HG03457 (cell line): ENCODE data around the gene DPH6.
"Not testable (repeated sequence)": the region's sequence is repeated elsewhere in the genome, so short reads cannot be mapped to it uniquely, and the experiment has no call there.

Source experiments
- ATAC-seq: cut with Tn5 transposase; IDR thresholded peaks from one replicate; pipeline ENCODE4 v1.9.1; 2021; ENCODE audit warnings: moderate number of reproducible peaks; ENCODE audit not compliant: unreplicated experiment

Gene DPH6

DNA sequence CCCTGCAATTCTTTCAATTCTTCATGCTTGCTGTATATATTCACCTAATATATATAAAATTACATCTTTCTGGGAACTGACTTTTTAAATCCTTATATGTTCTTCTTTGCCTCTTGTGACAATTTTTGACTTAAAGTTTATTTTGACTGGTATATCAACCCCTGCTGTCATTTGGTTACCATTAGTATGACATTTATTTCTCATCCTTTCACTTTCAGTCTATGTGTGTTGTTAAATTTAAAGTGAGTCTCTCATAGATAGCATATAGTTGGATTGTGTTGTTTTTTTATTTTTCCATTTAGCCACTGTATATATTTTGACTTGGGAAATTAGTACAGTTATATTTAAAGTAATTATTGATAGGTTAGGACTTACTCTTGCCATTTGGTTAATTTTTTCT, 194.9 kb downstream of the DPH6 start:
- no peak for ATAC-seq

DNA sequence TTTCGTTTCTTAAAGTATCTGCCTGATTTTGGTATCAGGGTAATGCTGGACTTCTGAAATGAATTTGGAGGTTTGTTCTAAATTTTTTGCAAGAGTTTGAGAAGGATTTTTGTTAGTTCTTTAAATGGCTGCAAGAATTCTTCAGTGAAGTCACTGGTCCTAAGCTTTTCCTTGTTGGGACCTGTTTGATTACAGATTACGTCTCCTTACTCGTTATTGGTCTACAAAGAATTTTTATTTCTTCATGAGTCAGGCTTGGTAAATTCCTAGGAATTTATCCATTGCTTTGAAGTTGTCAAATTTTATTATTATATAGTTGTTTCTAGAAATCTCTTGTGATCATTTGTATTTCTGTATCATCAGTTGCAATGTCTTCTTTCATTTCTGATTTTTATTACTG, 196.0 kb downstream of the DPH6 start:
- no peak for ATAC-seq

DNA sequence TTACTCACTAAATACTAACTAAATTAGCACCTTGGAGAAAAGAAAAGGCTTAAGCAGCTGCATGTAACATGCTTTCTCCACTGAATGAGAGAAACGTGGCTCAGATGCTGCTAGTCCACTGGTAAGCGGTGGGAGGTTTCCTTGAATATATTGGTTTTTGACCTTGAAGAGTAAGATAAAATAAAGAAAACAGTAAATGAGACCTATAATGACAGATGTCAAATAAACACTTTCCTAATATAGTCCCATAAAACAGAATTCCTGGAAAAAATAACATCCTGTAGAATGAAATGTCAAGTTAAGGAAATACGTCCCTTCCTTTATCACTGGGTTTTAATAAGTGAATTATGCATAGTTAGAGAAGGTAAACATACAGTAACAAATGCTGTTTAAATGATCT, 215.0 kb downstream of the DPH6 start:
- no peak for ATAC-seq

DNA sequence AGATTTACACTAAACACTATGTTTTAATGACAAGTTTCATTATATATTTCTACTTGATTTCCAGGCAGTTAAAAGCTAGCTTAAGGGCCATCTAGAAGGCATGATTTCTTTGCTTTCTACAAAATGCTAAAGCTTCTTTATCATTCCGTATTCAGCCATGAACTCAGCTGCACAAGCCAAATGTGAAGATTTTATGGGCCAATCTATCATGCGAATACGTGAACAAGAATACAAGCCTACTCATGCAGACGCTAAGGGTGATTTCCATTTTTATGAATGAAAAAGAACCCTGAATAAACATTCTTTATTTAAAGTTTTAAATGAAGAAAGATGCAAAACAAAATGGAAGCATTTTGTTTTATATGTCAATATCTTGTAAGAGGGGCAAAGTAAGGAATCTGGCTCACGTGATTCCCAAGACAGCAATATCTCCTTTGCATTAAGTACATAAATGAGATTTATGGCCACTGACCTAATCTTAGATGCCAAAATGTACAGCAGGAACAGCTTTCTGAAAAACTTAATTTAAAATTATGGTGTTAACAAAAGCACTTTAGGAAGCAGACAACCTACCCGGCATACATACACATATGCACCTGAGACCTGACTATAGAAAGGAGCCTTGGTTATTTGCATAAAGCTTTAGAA, 215.8 kb downstream of the DPH6 start:
- ATAC-seq, result no peak

DNA sequence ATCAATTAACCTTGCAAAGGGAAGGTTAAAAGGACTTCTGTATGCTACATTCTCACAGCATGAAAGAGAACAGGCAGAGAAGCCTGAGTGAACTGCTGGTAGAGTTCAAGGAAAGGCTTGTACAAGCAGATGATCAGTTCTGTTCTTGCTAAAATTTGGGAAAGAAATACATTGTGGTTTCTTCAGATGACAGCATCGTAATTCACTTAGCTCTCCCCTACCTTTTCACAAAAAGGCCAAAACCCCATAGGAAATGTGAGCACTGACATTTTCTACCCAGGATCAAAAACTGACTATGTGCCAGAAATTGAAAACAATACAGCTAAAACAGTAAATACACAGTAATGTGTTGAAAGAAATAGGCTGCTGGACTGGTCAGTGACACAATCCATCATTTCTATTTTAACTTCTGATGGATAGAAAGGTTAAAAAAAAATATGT, 216.4 kb downstream of the DPH6 start:
- no peak for ATAC-seq

DNA sequence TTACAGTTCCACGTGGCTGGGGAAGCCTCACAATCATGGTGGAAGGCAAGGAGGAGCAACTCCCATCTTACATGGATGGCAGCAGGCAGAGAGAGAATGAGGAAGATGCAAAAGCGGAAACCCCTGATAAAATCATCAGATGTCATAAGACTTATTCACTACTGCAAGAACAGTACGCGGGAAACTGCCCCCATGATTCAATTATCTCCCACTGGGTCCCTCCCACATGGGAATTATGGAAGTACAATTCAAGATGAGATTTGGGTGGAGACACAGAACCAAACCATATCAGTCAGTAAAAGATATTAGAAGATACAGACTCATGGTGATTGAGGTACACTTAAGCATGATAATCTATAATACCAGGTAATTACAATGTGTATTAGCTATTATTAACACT, 217.1 kb downstream of the DPH6 start:
- not testable (repeated sequence) for ATAC-seq

DNA sequence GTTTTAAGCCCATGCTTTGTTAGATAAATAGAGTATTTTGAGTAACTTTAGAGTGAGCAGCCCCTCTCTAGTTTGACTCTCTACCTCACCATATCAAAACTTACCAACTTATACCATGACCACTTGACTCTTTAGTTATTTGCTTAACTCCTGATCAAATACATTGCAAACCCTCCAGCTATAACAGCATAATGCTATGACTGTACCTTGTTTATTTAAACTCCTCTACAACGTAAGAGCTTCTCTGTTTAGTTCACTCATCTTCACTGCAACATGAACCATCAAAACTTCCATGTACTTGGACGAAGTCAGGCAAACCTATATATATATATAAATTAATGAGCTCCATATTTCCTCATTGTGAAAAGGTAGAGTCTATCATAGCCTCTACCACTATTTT, 218.2 kb downstream of the DPH6 start:
- no peak for ATAC-seq

DNA sequence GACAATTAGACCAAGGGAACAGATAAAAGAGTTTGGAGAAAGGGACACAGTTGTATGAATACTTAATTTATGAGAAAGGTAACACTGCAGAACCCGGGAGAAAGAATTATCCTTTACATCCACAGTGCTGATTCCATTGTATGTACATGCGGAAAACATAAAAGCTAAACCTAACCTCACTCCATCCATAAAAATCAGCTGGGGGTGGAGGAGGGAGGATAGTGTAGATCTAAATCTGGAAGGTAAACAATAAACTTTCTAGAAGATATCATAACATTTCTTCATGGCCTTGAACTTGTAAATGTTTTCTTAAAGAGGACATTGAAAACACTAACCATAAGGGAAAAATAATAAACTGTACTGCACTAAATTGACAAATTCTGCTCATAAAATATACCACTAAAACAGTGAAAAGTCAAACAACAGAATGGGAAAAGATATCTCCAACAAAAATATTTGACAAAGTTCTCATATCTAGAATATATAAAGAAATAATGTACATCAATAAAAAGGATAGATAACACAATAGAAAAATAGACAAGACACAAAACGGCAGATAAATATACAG, 220.5 kb downstream of the DPH6 start:
- no peak for ATAC-seq

DNA sequence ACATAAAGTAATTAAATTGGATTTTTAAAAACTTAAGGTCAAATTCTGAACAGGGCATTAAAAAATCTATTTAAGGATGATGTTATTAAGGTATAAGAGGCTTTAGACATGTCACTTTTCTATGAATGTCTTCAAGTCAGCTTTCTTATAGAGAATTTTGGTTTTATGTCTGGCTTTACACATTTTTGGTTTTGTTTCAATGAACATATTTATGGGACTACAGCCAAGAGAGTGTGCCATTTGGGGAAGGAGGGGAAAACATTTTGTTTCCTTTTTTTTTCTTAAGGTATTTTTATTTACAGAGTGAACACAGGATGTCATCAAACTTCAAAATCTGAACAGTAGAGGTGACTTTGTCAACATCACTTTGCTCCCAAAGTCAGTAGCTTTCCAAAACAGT, 222.8 kb downstream of the DPH6 start:
- no peak for ATAC-seq

DNA sequence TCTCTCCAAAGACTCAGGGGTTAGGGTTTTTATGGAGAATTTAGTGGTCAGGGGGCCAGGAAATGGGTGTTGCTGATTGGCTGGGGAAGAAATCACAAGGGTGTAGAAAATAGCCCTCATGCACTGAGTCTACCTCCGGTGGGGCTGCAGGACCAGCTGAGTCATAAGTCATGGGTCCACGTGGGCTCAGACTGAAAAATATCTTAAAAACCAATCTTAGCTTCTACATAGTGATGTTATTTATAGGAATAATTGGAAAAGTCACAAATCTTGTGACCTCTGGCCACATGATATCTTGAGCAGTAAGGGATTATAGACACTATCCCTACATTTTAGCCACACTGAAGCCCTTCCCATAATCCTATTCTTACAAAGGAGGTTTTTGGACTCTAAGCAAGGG, 224.0 kb downstream of the DPH6 start:
- ATAC-seq, result no peak

DNA sequence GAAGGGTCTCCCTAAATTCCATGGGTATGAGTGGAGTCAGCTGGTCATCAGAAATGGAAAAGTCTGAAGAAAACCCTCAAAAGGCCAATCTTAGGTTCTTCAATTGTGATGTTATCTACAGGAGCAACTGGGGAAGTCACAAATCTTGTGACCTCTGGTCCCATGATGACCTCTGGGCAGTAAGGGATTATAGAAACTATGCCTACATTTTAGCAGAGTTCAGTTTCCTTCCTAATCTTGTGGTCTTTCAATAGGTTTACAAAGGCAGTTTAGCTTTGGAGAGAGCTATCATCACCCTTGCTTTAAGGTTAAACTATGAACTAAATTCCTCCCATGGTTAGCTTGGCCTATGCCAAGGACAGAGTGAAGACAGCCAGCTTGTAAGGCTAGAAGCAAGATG, 225.1 kb downstream of the DPH6 start:
- ATAC-seq, result no peak
